ENCODE measurements around the gene TAS1R3. TPM values are rescaled to one million over a fixed set of nuclear protein-coding genes. Genes with fewer than 3 reads are reported as not detected.

TAS1R3 gene
- total RNA-seq, 1 donor = under 0.01 TPM

DNA sequence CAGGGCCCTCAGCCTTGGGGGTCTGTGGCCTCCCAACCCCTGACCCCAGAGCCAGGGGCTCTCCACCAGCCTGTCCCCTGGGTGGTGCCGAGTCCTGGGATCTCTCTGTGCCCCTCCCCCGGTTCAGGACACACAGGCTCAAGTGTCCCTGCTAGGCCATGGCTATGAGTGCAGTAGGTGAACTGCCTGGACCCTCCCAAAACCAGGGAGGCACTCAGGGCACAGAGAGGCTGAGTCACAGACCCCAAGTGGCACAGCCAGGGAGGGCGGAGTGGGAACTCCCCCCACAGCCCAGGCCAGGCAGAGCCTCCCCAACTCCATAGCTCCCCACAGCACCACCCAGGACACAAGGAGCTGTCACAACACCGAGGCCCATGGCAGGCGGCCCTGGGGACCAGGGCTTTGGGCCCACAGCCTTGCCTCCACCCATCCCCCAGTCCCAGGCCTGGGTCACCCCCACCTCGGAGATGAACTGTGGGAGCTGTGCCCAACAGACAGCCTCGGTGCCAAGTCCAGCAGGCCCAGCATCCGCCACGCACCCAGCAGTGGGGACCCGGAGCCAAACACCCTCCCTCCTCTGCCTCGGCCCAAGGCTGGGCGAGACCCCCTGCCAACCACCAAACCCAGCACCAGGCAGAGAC, 14.9 kb downstream of the TAS1R3 start:
- no peak for DNase-seq (ENCODE audit: low read depth)
- no peak overlapping the region for H3K4me3 ChIP-seq (ENCODE audit: low read depth, low read length)
- TF ChIP-seq, protein P1, sequence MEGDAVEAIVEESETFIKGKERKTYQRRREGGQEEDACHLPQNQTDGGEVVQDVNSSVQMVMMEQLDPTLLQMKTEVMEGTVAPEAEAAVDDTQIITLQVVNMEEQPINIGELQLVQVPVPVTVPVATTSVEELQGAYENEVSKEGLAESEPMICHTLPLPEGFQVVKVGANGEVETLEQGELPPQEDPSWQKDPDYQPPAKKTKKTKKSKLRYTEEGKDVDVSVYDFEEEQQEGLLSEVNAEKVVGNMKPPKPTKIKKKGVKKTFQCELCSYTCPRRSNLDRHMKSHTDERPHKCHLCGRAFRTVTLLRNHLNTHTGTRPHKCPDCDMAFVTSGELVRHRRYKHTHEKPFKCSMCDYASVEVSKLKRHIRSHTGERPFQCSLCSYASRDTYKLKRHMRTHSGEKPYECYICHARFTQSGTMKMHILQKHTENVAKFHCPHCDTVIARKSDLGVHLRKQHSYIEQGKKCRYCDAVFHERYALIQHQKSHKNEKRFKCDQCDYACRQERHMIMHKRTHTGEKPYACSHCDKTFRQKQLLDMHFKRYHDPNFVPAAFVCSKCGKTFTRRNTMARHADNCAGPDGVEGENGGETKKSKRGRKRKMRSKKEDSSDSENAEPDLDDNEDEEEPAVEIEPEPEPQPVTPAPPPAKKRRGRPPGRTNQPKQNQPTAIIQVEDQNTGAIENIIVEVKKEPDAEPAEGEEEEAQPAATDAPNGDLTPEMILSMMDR (IDR thresholded peaks at IDR 0.05; ENCODE audit: insufficient read depth, low read depth, low read length) = no peak

GRCh38 chr1:1346501-1346890, 15.4 kb downstream of the TAS1R3 start:
- DNase-seq (ENCODE audit: low read depth) = no peak
- TF ChIP-seq, protein P1 (IDR thresholded peaks at IDR 0.05; ENCODE audit: insufficient read depth, low read depth, low read length) = no peak
- H3K4me3 ChIP-seq (ENCODE audit: low read depth, low read length) = no peak overlapping the region

DNA sequence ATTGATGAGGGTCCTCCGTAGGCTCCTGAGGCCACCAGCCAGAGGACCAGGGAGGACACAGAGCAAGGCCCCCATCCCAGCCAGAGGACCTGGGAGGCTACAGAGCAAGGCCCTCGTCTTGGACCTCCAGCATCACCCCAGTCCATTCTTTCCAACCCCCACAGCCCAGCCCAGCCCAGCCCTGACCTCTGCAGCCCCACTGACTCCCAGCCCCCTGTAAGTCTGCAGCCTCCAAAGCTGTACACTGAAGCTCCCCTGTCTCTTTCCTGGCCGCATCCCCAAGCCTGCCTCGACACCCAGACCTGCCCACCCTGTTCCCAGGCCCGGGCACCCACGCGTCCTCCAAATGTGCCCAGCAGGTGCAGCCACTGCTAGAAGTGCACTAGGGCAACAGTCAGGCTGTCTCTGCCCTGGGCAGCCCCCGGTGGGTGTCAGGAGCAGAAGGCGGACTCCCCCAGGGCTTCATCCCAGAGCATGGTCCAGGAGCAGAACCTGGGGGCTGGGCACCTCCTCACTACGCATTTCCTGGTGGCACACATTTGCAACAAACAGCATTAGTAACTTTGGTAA, 16.0 kb downstream of the TAS1R3 start:
- peak overlapping the region; percentile 71 for H3K4me3 ChIP-seq (ENCODE audit: low read depth, low read length)
- DNase-seq (ENCODE audit: low read depth) = no peak
- TF ChIP-seq, protein P1 (IDR thresholded peaks at IDR 0.05; ENCODE audit: insufficient read depth, low read depth, low read length) = no peak

- TF ChIP-seq, protein P1 (IDR thresholded peaks at IDR 0.05; ENCODE audit: insufficient read depth, low read depth, low read length) = no peak
Observed at GRCh38 chr1:1347663-1348419, 16.8 kb downstream of the TAS1R3 start.

GRCh38 chr1:1348420-1349255, 17.6 kb downstream of the TAS1R3 start:
- peak; percentile 64 for DNase-seq (ENCODE audit: low read depth)
- H3K4me3 ChIP-seq (ENCODE audit: low read depth, low read length) = peak overlapping the region; percentile 71
- TF ChIP-seq, protein P1 (IDR thresholded peaks at IDR 0.05; ENCODE audit: insufficient read depth, low read depth, low read length) = no peak

More at GRCh38 chr1:1347663-1348419, 16.8 kb downstream of the TAS1R3 start:
- DNase-seq (ENCODE audit: low read depth) = peak; percentile 43
- peak overlapping the region; percentile 71 for H3K4me3 ChIP-seq (ENCODE audit: low read depth, low read length)

DNA sequence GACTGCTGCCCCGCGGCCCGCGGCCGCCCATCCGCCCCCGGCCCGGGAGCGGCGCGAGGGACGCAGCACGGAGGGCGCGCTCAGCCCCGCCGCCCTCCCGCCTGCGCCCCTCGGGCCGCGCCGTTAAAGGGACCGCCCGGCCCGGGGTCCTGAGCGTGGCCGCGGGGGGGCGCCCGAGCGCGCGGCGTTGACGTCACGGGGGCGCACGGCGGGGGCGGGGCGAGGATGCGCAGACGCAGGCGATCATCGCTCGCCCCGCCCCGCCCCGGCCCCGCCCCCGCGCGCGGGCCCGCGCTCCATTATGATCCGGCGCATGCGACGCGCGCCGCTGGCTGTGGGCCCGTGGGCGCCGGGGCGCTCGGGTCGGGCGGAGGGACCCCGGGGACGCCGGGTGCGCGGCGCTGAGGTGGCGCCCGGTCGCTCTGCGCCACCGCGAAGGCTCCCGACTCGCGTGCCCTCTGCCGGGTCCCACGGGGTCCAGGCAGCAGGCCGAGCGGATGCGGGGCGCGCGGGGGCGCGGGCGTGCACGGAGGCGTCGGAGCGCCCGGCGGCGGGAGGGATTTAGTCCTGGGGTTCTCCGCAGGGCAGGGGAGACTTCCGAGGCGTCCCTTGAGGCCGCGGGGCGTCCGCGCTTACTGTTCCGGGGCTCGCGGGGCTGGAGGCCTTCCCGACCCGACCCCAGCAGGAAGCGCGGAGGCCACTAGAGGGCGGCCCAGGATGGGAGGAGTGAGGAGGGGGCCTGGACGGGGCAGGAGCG, 18.4 kb downstream of the TAS1R3 start, which contains the start of gene DVL1:
TSS of gene DVL1 (minus strand) at position 163 of the 757 bp plus-strand sequence. CDS start 353 bp downstream, outside the sequence.
- DNase-seq (ENCODE audit: low read depth) = peak; percentile 75
- TF ChIP-seq, protein P1 (IDR thresholded peaks at IDR 0.05; ENCODE audit: insufficient read depth, low read depth, low read length) = peak; percentile 49
- peak within 1 kb of the TSS; percentile 71 for H3K4me3 ChIP-seq (ENCODE audit: low read depth, low read length)

Data from fibroblast of villous mesenchyme (primary cell).